GM21367 (cell line): ENCODE measurements around the gene LYRM1.
"Not testable (repeated sequence)": the region's sequence is repeated elsewhere in the genome, so short reads cannot be mapped to it uniquely, and the experiment has no call there.

Experiments
- ATAC-seq: cut with Tn5 transposase; IDR thresholded peaks from one replicate; pipeline ENCODE4 v1.9.1; 2021; ENCODE audit not compliant: unreplicated experiment

The LYRM1 gene

DNA sequence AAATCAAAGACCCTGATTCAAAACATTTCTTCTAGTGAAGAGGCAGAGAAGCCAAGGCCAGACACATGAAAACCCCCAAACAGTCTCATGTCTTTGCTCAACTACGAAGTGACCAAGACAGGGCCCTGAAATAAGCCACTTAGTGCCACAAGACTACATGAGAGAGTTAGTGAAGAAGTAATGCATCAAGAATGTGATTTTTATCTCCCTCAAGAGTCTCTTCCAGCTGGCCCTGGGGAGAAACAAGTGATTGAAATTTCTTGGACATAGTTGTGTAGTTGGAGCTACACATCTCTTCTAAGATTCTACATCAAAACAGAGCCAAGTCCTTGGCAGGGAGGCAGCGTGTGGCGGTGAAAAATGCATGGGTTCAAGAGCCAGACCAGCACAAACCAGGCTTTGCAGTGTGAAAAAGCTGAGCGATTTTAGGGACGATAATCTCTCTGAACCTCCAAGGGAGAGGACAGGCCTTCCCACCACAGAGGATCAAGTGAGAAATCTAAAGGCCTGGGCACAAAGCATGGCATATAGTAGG is 30.6 kb downstream of the LYRM1 start:
- ATAC-seq: no peak

- no peak for ATAC-seq
These were observed 33.0 kb downstream of the LYRM1 start for GRCh38 chr16:20933589-20933988.

GRCh38 chr16:20937736-20938135 is 37.2 kb downstream of the LYRM1 start:
- ATAC-seq: no peak

DNA sequence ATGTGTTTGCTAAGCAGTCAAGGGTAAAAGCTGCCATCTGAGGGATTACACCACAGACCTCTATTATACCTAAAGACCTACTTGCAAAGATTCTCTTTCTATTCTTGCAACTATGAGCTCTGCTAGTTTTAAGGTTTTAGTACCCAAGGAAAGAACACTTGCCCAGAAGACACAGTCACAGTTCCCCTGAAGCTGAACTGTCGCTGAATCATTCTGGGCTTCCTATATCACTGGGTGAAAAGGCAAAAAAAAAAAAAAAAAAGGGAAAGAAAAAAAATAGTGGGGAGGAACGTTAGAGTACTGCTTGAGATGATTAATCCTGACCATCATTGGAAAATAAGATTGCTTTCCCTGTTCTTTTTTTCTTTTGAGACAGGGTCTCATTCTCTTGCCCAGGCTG is 37.9 kb downstream of the LYRM1 start:
- no peak for ATAC-seq

- ATAC-seq: no peak
These were observed 39.0 kb downstream of the LYRM1 start for GRCh38 chr16:20939611-20940010.

DNA sequence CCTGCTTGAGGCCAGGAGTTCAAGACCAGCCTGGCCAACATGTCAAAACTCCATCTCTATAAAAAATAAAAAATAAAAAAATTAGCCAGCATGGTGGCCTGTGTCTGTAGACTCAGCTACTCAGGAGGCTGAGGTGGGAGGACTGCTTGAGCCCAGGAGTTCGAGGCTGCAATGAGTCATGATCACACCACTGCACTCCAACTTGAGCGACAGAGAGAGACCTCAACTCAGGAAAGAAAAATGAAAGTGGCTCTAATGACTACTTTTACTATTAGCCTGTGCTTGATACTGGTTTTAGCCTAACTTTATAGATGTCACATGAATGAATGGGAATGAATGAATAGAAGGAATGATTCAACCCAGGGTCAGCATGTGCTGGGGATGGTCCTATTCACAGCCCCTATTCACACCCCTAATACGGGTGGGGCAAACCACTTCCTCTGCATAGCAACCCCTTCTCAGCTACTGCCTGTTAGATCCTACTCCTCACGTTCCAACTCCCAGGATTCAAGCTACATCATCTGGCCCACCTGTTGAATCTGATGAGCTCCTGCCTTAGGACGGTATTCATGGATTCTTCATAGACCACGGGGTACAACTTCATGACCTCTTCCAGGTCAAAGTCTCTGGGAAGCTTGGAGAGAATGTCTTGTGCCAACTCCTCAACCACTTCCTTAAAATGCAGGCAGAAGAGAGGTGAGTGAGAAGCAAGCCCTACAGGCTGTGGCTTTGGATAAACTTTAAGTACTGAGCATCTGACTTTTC is 40.5 kb downstream of the LYRM1 start:
- no peak for ATAC-seq

- ATAC-seq: no peak
These were observed 41.0 kb downstream of the LYRM1 start for GRCh38 chr16:20941636-20941926.

DNA sequence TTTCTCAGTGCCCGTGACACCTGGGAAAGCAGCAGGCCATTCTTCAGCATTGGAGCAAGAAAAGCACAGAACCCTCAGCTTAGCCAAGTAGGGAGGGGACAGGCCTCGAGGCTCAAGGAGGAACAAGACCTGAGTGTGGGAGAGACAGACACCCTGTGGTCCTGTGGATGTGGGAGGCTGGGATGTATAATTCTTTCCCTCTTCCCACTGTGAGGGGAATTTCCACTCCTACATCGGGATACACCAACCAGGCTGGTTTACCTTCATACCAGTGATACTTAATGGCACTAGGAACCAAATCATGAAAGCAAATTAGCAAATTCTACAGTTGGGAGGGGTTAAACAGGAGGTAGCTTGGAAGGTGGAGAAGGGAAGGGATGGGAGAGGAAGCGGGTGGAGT is 41.7 kb downstream of the LYRM1 start:
- no peak for ATAC-seq

GRCh38 chr16:20944861-20945574 is 44.4 kb downstream of the LYRM1 start:
- ATAC-seq: no peak

- not testable (repeated sequence) for ATAC-seq
These were observed 45.0 kb downstream of the LYRM1 start for GRCh38 chr16:20945575-20945875.

DNA sequence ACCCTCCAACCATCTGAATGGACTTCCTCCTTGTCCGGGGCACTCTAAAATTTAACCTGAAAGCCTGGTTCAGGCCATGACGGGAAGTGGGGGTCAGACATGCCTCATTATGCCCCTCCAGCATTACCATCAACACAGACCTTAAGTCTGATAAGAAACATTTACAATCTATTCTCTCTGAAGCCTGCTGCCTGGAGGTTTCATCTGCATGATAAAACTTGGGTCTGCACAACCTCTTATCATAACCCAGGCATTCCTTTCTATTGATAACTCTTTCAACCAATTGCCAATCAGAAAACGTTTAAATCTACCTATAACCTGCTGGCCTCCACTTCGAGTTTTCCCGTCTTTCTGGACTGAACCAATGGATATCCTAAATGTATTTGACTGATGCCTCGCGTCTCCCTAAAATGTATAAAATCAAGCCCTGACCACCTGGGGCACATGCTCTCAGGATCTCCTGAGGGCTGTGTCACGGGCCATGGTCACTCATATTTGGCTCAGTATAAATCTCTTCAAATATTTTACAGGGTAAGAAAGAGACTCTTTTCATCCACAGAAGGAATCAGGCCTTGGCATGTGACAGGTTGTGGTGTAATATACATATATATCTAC is 45.6 kb downstream of the LYRM1 start:
- no peak for ATAC-seq

- ATAC-seq: no peak
These were observed 47.9 kb downstream of the LYRM1 start for GRCh38 chr16:20948444-20948843.

- ATAC-seq: no peak
These were observed 49.1 kb downstream of the LYRM1 start for GRCh38 chr16:20949660-20950059.

- no peak for ATAC-seq
These were observed 49.7 kb downstream of the LYRM1 start for GRCh38 chr16:20950294-20950693.

DNA sequence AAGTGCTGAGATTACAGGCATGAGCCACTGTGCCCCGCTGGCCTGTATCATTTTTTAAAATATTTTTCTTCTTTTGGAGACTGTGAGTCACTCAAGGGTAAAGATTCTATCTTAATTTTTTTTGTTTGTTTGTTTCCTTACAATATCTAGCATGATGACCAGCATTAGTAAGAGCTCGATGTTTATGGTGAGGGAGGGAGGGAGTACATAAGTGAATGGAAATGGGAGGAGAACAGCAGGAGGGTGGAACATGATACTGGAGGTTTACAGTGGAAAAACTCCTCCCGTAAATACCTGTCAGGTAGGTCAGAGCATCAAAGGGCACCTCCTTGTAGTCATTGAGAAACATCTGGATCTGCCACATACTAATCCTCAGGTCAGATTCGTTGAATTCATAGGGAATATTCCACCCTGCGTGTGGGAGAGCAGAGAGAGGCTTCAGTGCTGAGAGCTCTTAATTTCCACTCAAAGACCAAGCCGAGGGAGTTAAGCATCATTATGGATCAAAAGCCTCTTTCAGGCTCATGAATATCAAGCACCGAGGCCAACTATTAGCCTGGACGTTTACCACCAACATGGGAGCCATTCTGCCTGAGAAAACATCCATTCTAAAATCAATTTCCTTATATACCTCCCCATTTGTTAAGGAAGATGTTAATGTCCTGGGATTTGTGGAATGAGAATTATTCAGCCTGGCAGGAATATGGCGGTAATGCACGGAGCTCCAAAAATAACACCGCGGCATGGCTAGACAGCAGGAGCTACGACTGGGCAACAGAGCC is 51.8 kb downstream of the LYRM1 start:
- ATAC-seq: no peak

GRCh38 chr16:20954574-20954973 is 54.0 kb downstream of the LYRM1 start:
- ATAC-seq: no peak

DNA sequence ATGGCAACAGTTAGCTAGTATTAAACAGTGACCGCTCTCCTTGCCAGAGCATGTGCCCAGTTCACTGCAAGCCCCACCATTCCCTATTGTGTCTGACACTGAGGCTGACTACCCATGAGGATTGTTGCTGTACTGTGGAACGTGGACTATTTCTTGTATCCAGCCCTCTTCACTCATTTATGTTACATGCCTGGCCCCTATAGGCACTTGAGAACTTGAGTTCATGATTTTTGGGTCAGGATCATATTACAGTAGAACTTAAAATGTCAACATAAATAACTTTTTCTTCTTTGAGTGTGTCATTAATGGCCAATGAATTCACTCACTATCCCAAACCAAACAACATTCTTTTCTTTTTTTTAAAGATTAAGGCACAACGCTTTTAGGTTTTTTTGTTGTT is 55.7 kb downstream of the LYRM1 start:
- ATAC-seq: no peak

DNA sequence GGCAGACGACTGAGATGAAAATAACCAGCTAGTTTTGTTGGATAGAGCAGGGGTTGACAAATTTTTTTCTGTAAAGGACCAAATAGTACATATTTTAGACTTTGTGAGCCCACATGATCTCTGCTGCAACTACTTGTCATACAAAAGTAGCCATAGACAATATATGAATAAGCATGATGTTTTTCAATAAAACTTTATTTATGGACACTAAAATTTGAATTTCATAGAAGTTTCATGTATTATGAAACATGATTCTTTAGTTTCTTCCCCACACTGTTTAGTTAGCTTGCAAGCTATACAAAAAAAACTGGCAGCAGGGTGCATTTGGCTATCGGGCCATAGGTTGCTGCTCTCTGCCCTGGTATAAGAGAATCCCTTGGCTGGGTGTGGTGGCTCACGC is 56.6 kb downstream of the LYRM1 start:
- no peak for ATAC-seq

DNA sequence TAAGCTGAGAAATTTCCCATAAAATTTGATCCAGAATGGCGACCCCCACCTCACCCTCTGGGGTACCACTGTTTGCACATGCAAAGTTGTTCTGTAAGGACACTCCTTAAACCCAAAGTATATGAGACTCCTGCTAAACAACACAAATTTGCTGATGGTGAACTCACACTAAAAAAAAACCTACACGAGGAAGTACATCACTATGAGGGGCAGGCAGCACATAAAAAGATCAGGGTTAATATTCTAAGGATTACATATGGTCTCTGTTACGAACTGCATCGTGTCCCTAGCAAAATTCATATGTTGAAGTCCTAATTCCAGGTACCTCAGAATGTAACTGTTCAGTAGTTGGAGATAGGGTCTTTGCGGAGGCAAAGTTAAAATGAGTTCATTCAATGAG is 60.3 kb downstream of the LYRM1 start:
- ATAC-seq: no peak

- no peak for ATAC-seq
These were observed 68.2 kb downstream of the LYRM1 start for GRCh38 chr16:20968765-20969164.

DNA sequence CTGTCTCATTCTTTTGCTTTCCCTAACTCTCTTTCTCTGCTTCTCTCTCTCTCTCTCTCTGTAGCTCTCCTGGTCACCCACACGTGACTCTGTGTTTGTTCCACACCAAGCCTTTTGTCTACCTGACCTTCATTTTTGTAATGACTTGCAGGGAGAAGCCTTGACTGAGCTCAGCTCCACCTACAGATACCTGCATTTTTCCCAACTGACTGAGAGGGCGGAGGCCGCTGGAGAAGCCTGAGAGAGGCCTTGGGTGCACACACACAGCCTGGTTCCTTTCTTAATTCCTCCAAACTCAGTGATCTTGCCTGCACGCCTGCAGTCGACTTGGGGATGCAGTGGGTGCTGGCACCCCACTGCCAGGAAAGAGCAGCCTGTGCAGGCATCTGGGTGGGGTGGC is 68.8 kb downstream of the LYRM1 start:
- ATAC-seq: no peak

DNA sequence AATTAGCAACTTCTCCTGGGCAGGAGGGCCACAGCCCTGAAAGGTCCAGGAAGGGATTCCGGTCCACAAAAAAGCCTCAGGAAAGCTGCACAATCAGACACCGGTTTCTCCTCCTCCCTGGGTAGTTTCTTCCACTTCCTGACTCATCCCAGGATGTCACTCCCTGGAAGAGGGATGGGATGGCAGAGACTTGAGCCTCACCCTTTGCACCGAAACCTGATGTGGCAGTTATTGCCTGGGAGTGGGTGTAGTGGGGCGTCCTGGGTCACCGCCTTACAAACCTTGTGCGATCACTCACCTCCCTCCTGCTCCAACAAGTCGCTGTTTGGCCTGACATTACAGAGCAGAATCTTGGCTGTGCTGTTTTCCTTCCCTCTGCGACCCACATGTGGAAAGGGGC is 70.8 kb downstream of the LYRM1 start:
- ATAC-seq: no peak
